B cell (primary cell): ENCODE measurements around the gene MOAP1. TPM values are rescaled to one million over a fixed set of nuclear protein-coding genes. Genes with fewer than 3 reads are reported as not detected.

Experiments used
- ATAC-seq: fragments of 200-7000 bp; cut with Tn5 transposase; one replicate; pipeline ENCODE4 v1.10.0; 2021; ENCODE audit warnings: low read depth, mild to moderate bottlenecking, moderate number of reproducible peaks, moderate library complexity
- CTCF ChIA-PET: fragments of 350-600 bp; sonication (Branson Sonifier 250); formaldehyde crosslinking; loops from one replicate; lab custom pipeline; 2021; ENCODE audit warnings: antibody characterized with exemption, inconsistent platforms; lab: Charles Lee
- POLR2A ChIA-PET: fragments of 350-600 bp; sonication (Branson Sonifier 250); formaldehyde crosslinking; loops from one replicate; lab custom pipeline; 2021; ENCODE audit warnings: antibody characterized with exemption; lab: Charles Lee
- DNase-seq: peaks from one replicate; pipeline ENCODE4 v3.0.0; 2013
- H2AFZ ChIP-seq: 2 replicates; pipeline ENCODE4 v1.6.1; 2012; ENCODE audit warnings: mild to moderate bottlenecking, low read depth, low read length; ENCODE audit not compliant: insufficient read depth, poor library complexity, severe bottlenecking
- H3K27ac ChIP-seq, 2 donors: 1 replicate in 1 of 2; 2 replicates in 1 of 2; pipeline ENCODE4 v1.5.1; 2012 to 2013; ENCODE audit warnings: low read length in 2 of 2, mild to moderate bottlenecking in 2 of 2, moderate library complexity in 1 of 2
- H3K27me3 ChIP-seq, 4 experiments: fragments of 200-600 bp in 1 of 4; sonication (generic) in 1 of 4; replicated peaks in 1 of 4; 1 replicate in 2 of 4; 2 replicates in 2 of 4; pipeline versions ENCODE4 v1.6.1 to v1.7.0; 2013 to 2016; ENCODE audit warnings: low read length in 3 of 4, mild to moderate bottlenecking in 2 of 4, mixed read lengths in 1 of 4, moderate library complexity in 1 of 4; ENCODE audit not compliant: insufficient read depth in 4 of 4, control insufficient read depth in 3 of 4; ENCODE audit errors: control extremely low read depth in 1 of 4
- H3K36me3 ChIP-seq, 2 experiments: replicated peaks in 1 of 2; 1 replicate in 1 of 2; 2 replicates in 1 of 2; pipeline versions ENCODE4 v1.6.1 to v1.7.1; 2013; ENCODE audit warnings: low read length in 1 of 2; ENCODE audit not compliant: insufficient read depth in 2 of 2, control insufficient read depth in 1 of 2; ENCODE audit errors: control extremely low read depth in 1 of 2, extremely low read depth in 1 of 2
- H3K4me1 ChIP-seq, 2 donors: fragments of 200-600 bp in 1 of 2; sonication (generic) in 1 of 2; 1 replicate in 1 of 2; 2 replicates in 1 of 2; pipeline versions ENCODE4 v1.5.1 to v1.6.1; 2013 to 2017; ENCODE audit warnings: low read length in 2 of 2; ENCODE audit not compliant: control insufficient read depth in 2 of 2, insufficient read depth in 2 of 2
- H3K4me2 ChIP-seq: replicated peaks from 2 replicates; pipeline ENCODE3; 2012; ENCODE audit warnings: mild to moderate bottlenecking, low read depth, low read length; ENCODE audit not compliant: poor library complexity, severe bottlenecking
- H3K4me3 ChIP-seq, 5 experiments: fragments of 200-600 bp in 1 of 5; sonication (generic) in 1 of 5; 1 replicate in 3 of 5; 2 replicates in 2 of 5; pipeline versions ENCODE4 v1.5.1 to v1.7.0; 2011 to 2016; ENCODE audit warnings: low read length in 4 of 5, mild to moderate bottlenecking in 4 of 5, low read depth in 2 of 5, control low read depth in 1 of 5, moderate library complexity in 1 of 5; ENCODE audit not compliant: insufficient read depth in 1 of 5; ENCODE audit errors: control extremely low read depth in 1 of 5, extremely low read depth in 1 of 5
- H3K79me2 ChIP-seq: fragments of 200-600 bp; sonication (generic); one replicate; pipeline ENCODE4 v1.6.0; 2016; ENCODE audit warnings: low read length; ENCODE audit not compliant: control insufficient read depth, insufficient read depth
- H3K9ac ChIP-seq: fragments of 200-600 bp; sonication (generic); 2 replicates; pipeline ENCODE4 v1.6.1; 2017; ENCODE audit warnings: mild to moderate bottlenecking, low read length, moderate library complexity
- H3K9me3 ChIP-seq, 3 donors: one replicate each; pipeline versions ENCODE4 v1.6.1 to v1.7.1; 2013; ENCODE audit warnings: low read length in 2 of 3; ENCODE audit not compliant: control insufficient read depth in 2 of 3, insufficient read depth in 1 of 3; ENCODE audit errors: control extremely low read depth in 1 of 3
- H4K20me1 ChIP-seq: 2 replicates; pipeline ENCODE4 v1.6.0; 2012; ENCODE audit warnings: mild to moderate bottlenecking, low read length; ENCODE audit not compliant: insufficient read depth, control insufficient read depth, poor library complexity, severe bottlenecking
- H3K27ac Mint-ChIP-seq: one replicate; pipeline ENCODE4 v1.8.0; 2021; ENCODE audit warnings: mixed read lengths
- H3K27me3 Mint-ChIP-seq: one replicate; pipeline ENCODE4 v1.8.0; 2021; ENCODE audit warnings: mixed read lengths
- H3K4me1 Mint-ChIP-seq: one replicate; pipeline ENCODE4 v1.8.0; 2021; ENCODE audit warnings: mixed read lengths
- H3K4me3 Mint-ChIP-seq: one replicate; pipeline ENCODE4 v1.8.0; 2021; ENCODE audit warnings: mixed read lengths
- H3K9me3 Mint-ChIP-seq: one replicate; pipeline ENCODE4 v1.8.0; 2022; ENCODE audit warnings: mixed read lengths; ENCODE audit not compliant: insufficient read depth
- CTCF ChIP-seq: fragments of 200-600 bp; IDR thresholded peaks from one replicate; pipeline ENCODE4 v1.8.0; 2022; ENCODE audit warnings: antibody characterized with exemption, mild to moderate bottlenecking
- EZH2 ChIP-seq: IDR thresholded peaks from 2 replicates; pipeline ENCODE4 v1.6.1; 2012; ENCODE audit warnings: borderline replicate concordance, low read depth, mild to moderate bottlenecking, moderate library complexity, low read length; ENCODE audit not compliant: insufficient read depth, poor library complexity, severe bottlenecking
- WGBS: methylation state at CpG from one replicate; pipeline ENCODE4 v1.1.5; 2013; ENCODE audit warnings: missing lambda C conversion rate; ENCODE audit not compliant: insufficient coverage; 5-methylcytosine and 5-hydroxymethylcytosine counted together
- intact Hi-C: fragments of 100-400 bp; cut with micrococcal nuclease; formaldehyde crosslinking; loops from one replicate; pipeline ENCODE4 v1.10.0; 2022
- polyA plus RNA-seq: library from polyadenylated mRNA; depleted of rRNA; stranded (reverse); fragments of >200 nt; gene quantifications from 2 replicates; pipeline ENCODE4 v1.2.3, GENCODE V29; 2012
- total RNA-seq, 2 donors: library from RNA; stranded (reverse); fragments of 120-200 nt in 1 of 2; gene quantifications; 1 replicate in 1 of 2; 2 replicates in 1 of 2; pipeline versions ENCODE4 v1.2.3 to v1.2.4, GENCODE V29; 2013 to 2022

The MOAP1 gene
- total and polyA plus RNA-seq, 2 donors (not counting 1 experiment from before 2014, with no cell fraction given) = 30.8 to 74.9 TPM

- DNase-seq (peak; percentile 30), ATAC-seq (peak; percentile 32)
- Histone ChIP-seq H3K9me3 (no peaks in the 10 kb centered on the region), H3K27ac (peak overlapping the region; percentile 52 to 54), H3K36me3 (peaks cover 1 to 29% of the 10 kb centered on the region in 2 experiments), H3K27me3 (no peaks in the 10 kb centered on the region), H3K9ac (no peak overlapping the region), H3K79me2 (peaks cover 15% of the 10 kb centered on the region), H2AFZ (no peak overlapping the region), H3K4me3 (no peak overlapping the region), H3K4me1 (peaks cover 21 to 32% of the 10 kb centered on the region in 2 donors), H4K20me1 (no peaks in the 10 kb centered on the region), H3K4me2 (no peak overlapping the region)
- no CpG with 5 or more reads among the region's 3 CpGs for WGBS
- Mint-ChIP-seq H3K27me3 (no peaks in the 10 kb centered on the region), H3K9me3 (no peaks in the 10 kb centered on the region), H3K4me1 (peaks cover 39% of the 10 kb centered on the region), H3K4me3 (peak overlapping the region; percentile 9), H3K27ac (peak overlapping the region; percentile 64)
- POLR2A ChIA-PET = no interaction called here
- TF ChIP-seq CTCF = no peak
- TF ChIP-seq EZH2 = no peak
- intact Hi-C loops = no loop called here
- CTCF ChIA-PET = interaction anchor here (1.1 to 1.2 kb wide), 2 partner anchors 13 to 22 kb away, joined by 3 read pairs; no protein-coding TSS in a partner anchor
Observed at GRCh38 chr14:93212432-93212831, 27.7 kb upstream of the MOAP1 start.
